Measurements from ENCODE around the gene TMEM181.
"Not testable (repeated sequence)": the region's sequence is repeated elsewhere in the genome, so short reads cannot be mapped to it uniquely, and the experiment has no call there.

TMEM181 gene

GRCh38 chr6:158519300-158519699 lies 40.6 kb upstream of the TMEM181 start:
- H3K4me1 ChIP-seq (ENCODE audit: low read depth, poor library complexity, severe bottlenecking): no peaks in the 10 kb centered on the region
- H3K27me3 ChIP-seq (ENCODE audit: insufficient read depth, low read depth): no peaks in the 10 kb centered on the region
- H3K79me2 ChIP-seq (ENCODE audit: insufficient read depth, low read depth): no peaks in the 10 kb centered on the region
- no peaks in the 10 kb centered on the region for H3K36me3 ChIP-seq (ENCODE audit: insufficient read depth)
- no peak overlapping the region for H3K4me3 ChIP-seq (IDR thresholded peaks at IDR 0.05; ENCODE audit: insufficient read depth, low read depth, low read length)
- H3K27ac ChIP-seq: no peak overlapping the region
- H4K20me1 ChIP-seq (ENCODE audit: insufficient read depth): no peaks in the 10 kb centered on the region
- no peak overlapping the region for H3K4me2 ChIP-seq
- no peak overlapping the region for H2AFZ ChIP-seq (ENCODE audit: low read depth)
- no peak overlapping the region for H3K9ac ChIP-seq
- TF ChIP-seq CTCF (conservative IDR thresholded peaks at IDR 0.05; ENCODE audit: low read depth, low read length): no peak

GRCh38 chr6:158519761-158520160 lies 40.1 kb upstream of the TMEM181 start:
- no peak overlapping the region for H2AFZ ChIP-seq (ENCODE audit: low read depth)
- no peak overlapping the region for H3K9ac ChIP-seq
- H3K27me3 ChIP-seq (ENCODE audit: insufficient read depth, low read depth): no peaks in the 10 kb centered on the region
- no peak for TF ChIP-seq CTCF (conservative IDR thresholded peaks at IDR 0.05; ENCODE audit: low read depth, low read length)
- no peaks in the 10 kb centered on the region for H4K20me1 ChIP-seq (ENCODE audit: insufficient read depth)
- H3K79me2 ChIP-seq (ENCODE audit: insufficient read depth, low read depth): no peaks in the 10 kb centered on the region
- H3K27ac ChIP-seq: no peak overlapping the region
- no peaks in the 10 kb centered on the region for H3K36me3 ChIP-seq (ENCODE audit: insufficient read depth)
- H3K4me3 ChIP-seq (IDR thresholded peaks at IDR 0.05; ENCODE audit: insufficient read depth, low read depth, low read length): no peak overlapping the region
- no peaks in the 10 kb centered on the region for H3K4me1 ChIP-seq (ENCODE audit: low read depth, poor library complexity, severe bottlenecking)
- H3K4me2 ChIP-seq: no peak overlapping the region

- H3K36me3 ChIP-seq (ENCODE audit: insufficient read depth); H3K4me3 ChIP-seq (IDR thresholded peaks at IDR 0.05; ENCODE audit: insufficient read depth, low read depth, low read length); H3K27me3 ChIP-seq (ENCODE audit: insufficient read depth, low read depth); H3K27ac ChIP-seq; H3K9ac ChIP-seq; H3K4me1 ChIP-seq (ENCODE audit: low read depth, poor library complexity, severe bottlenecking); H3K79me2 ChIP-seq (ENCODE audit: insufficient read depth, low read depth); H2AFZ ChIP-seq (ENCODE audit: low read depth); H3K4me2 ChIP-seq; H4K20me1 ChIP-seq (ENCODE audit: insufficient read depth): not testable (repeated sequence)
Measured at GRCh38 chr6:158520975-158521374, 38.9 kb upstream of the TMEM181 start.

- no peak for TF ChIP-seq CTCF (conservative IDR thresholded peaks at IDR 0.05; ENCODE audit: low read depth, low read length)
- H3K27me3 ChIP-seq (ENCODE audit: insufficient read depth, low read depth): no peaks in the 10 kb centered on the region
- H2AFZ ChIP-seq (ENCODE audit: low read depth): no peak overlapping the region
- no peak overlapping the region for H3K27ac ChIP-seq
- no peak overlapping the region for H3K4me2 ChIP-seq
- no peaks in the 10 kb centered on the region for H3K36me3 ChIP-seq (ENCODE audit: insufficient read depth)
- H3K4me1 ChIP-seq (ENCODE audit: low read depth, poor library complexity, severe bottlenecking): no peaks in the 10 kb centered on the region
- H3K9ac ChIP-seq: no peak overlapping the region
- no peaks in the 10 kb centered on the region for H4K20me1 ChIP-seq (ENCODE audit: insufficient read depth)
- no peaks in the 10 kb centered on the region for H3K79me2 ChIP-seq (ENCODE audit: insufficient read depth, low read depth)
- no peak overlapping the region for H3K4me3 ChIP-seq (IDR thresholded peaks at IDR 0.05; ENCODE audit: insufficient read depth, low read depth, low read length)
Measured at GRCh38 chr6:158521759-158522158, 38.1 kb upstream of the TMEM181 start.

GRCh38 chr6:158522616-158523015 lies 37.3 kb upstream of the TMEM181 start:
- Histone ChIP-seq H2AFZ (ENCODE audit: low read depth) (no peak overlapping the region), H3K4me3 (IDR thresholded peaks at IDR 0.05; ENCODE audit: insufficient read depth, low read depth, low read length) (no peak overlapping the region), H3K27ac (no peak overlapping the region), H4K20me1 (ENCODE audit: insufficient read depth) (no peaks in the 10 kb centered on the region), H3K4me1 (ENCODE audit: low read depth, poor library complexity, severe bottlenecking) (no peaks in the 10 kb centered on the region), H3K9ac (no peak overlapping the region), H3K27me3 (ENCODE audit: insufficient read depth, low read depth) (no peaks in the 10 kb centered on the region), H3K36me3 (ENCODE audit: insufficient read depth) (no peaks in the 10 kb centered on the region), H3K79me2 (ENCODE audit: insufficient read depth, low read depth) (no peaks in the 10 kb centered on the region), H3K4me2 (no peak overlapping the region)
- no peak for TF ChIP-seq CTCF (conservative IDR thresholded peaks at IDR 0.05; ENCODE audit: low read depth, low read length)
